T-helper 22 cell (primary cell): Measurements from ENCODE around the gene ZNF236.
"Not testable (repeated sequence)": the region's sequence is repeated elsewhere in the genome, so short reads cannot be mapped to it uniquely, and the experiment has no call there.

Experiments
- DNase-seq: peaks from one replicate; pipeline ENCODE4 v3.0.0-alpha.2; 2020; ENCODE audit warnings: low read depth

Gene ZNF236

GRCh38 chr18:76911440-76911839 is 89.1 kb downstream of the ZNF236 start:
- no peak for DNase-seq

- DNase-seq, result no peak
Measured at GRCh38 chr18:76913583-76913982, 91.2 kb downstream of the ZNF236 start.

DNA sequence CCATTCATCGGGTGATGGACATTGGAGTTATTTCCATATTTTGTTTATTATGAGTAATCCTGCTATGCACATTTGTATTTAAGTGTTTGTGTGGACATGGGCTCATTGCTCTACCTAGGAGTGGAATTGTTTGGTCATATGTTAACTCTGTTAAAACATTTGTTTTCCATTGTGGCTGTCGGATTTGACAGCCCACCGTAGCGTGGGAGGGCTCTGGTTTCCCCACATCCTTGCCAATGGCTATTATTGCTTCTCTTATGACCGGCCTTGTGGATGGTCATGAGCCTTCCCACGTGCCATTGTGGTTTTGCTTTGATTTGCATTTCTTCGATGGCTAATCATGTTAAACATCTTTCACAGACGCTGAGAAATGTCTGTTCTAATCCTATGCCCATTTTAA is 92.0 kb downstream of the ZNF236 start:
- DNase-seq, result no peak

DNA sequence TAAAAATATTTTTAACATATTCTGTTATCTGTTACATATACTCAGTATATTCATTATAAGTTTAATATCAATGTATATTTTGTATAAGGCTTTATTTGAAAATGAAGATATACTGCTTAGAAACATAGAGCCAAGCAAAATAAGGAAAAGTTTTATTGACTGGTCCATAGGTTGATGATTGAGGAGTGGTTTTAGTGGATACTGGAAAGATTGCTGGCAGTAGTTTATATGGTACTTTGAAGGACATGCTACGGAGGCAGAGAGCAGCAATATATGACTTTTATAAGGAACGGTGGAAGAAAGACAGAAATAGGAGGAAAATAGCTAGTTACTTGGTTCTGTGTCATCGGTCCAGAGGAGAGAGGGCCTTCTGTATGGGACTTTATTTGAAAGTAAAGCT is 92.4 kb downstream of the ZNF236 start:
- no peak for DNase-seq

DNA sequence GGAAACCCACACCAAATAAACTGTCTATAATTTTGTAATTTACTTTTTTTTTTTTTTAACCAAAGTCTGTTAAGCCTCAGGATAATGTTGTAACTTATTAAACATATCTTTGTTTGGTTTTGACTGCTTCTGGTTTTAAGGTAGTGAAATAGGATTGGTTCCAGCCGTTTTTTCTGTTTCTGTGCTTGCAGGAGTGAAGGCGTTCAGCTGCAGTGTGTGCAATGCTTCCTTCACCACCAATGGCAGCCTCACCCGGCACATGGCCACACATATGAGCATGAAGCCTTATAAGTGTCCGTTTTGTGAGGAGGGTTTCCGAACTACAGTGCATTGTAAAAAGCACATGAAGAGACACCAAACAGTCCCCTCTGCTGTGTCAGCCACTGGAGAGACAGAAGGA is 93.1 kb downstream of the ZNF236 start:
- no peak for DNase-seq

GRCh38 chr18:76920974-76921373 is 98.6 kb downstream of the ZNF236 start:
- DNase-seq, result no peak

DNA sequence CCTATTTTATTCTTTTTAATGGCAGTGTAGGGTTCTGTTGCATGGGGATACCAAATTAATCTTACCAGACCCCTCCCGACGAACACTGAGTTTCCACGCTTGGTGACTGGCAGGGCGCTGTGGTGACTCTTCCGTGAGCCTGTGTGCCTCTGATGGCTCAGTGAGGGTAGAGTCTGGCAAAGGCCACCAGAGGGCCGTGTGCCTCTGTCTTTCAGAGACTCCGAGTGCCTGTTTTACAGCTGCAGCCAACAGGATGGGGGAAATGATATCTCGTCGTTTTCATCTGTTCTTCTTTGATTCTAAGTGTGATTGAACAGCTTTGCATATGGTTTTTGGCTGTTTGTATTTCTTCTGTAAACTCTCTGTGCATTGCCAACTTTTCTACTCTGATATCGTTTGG is 99.8 kb downstream of the ZNF236 start:
- peak; percentile 5 for DNase-seq

GRCh38 chr18:76923485-76924085 is 101.2 kb downstream of the ZNF236 start:
- DNase-seq, result no peak

GRCh38 chr18:76925501-76925900 is 103.1 kb downstream of the ZNF236 start:
- DNase-seq, result no peak

DNA sequence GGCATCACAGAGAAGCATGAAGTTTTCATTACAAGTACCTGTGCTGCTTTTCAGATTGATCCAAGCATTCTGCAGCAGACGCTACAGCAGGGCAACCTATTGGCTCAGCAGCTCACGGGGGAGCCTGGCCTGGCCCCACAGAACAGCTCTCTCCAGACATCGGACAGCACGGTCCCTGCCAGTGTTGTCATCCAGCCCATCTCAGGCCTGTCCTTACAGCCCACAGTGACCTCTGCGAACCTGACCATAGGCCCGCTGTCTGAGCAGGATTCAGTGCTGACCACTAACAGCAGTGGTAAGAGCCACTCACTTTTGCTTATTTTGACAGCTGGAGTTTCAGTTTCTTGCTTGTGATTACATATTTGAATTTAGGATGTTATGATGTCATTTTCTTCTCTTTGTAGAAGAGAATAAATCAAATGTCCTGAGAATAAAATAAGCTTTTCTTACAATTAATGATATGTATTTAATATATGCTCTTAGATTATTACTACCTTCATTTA is 104.9 kb downstream of the ZNF236 start:
- no peak for DNase-seq

DNA sequence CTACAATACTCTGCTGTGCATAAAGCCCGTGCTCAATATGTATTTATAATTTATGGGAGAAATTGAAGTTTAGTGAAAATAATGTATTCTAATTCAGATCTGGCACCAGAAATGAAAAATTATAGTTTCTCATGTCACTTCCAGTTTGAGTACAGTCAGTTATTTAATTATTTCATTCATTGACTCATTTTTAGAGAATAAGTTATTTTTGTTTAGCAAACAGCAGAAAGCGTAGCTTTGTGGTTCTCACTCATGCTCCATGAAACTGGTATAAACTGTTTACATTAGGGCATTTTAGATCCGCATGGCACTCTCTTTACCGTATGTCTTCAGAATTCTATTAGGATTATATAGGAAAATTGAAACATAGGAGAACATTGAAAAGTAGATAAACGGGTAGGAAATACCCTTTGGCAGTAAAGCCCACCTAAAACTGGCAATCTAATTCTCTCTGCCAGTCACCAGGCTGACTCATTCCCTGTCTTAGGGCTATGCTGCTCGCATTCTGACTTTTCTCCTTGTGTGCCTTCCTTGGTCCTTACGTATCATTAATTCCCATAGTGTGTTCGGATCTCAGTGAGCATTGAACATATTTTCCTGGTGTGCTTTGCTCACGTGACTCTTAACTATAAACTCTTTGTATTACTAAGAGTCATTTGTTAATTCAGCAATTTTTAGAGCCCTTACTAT is 106.0 kb downstream of the ZNF236 start:
- no peak for DNase-seq

DNA sequence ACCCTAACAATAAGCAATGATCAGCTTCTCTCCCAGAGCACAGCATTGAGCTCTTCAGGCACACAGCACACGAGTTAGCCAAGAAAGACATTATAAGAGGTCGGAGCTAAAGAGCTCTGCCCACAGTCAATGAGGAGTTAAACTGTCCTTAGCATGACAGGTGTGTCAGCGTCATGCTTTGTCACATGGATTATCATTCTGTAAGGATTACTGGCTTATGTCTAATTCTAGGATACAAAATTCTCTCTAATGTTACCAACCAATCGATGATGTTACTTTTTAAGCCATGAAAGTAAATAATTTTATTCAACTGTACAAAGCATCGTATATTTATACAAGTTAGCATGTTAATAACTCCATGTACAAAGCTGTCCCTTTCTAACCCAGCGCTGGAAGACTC is 108.8 kb downstream of the ZNF236 start:
- no peak for DNase-seq

DNA sequence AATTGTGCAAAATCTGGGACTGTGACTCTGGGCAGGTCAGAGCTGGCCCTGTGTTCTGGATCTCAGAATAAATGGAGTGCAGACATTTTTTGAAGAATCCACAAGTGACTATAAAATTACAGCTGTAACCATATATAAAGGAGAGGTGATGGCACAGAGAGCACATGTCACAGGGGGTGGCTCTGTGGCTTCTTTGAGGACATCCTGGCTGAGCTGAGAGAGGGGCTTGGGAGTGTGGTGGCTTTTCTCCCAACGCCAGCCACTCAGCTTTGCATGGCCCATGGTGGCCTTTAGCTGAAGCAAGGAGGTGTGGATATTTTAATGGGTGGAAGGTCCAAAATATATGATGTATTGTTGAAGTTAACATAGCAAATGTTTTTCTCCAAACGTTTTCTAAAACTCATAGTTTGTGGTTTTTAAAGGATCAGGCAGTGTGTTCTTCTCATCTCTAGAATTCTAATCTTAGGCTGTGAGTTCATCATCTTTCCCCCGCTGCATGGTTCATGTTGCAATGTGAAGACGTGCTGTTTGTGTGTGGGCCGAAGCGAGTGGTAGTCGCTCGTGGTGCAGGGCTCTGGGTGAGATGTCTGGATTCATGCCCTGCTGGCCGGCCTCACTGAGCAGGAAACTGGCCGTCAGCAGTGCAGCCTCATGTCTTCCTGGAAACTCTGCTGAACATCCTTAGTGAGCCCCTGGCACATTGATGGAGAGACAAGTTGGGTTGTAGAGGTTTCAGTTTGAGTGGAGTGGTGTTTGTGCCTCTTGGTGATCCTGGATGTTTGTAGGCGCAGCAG is 109.9 kb downstream of the ZNF236 start:
- no peak for DNase-seq

- no peak for DNase-seq
Measured at GRCh38 chr18:76935722-76936337, 113.5 kb downstream of the ZNF236 start.

DNA sequence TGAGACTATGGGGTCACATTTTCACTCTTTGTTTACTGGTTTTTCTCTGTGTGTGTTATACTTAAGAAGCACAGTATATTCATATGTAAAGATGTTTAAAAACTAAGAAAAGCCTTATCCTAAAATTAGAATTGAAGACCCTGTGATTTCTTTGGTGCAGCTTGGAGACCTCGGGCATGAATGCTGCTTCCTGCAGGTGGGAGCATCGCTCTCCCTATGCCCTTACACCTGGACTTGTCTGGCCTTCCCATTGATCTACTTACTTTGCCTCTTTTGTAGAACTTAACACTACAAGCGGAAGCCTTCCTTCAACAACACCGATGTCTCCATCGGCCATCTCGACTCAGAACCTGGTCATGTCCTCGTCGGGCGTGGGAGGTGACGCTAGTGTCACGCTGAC is 114.5 kb downstream of the ZNF236 start:
- DNase-seq, result no peak

GRCh38 chr18:76937597-76937996 is 115.2 kb downstream of the ZNF236 start:
- no peak for DNase-seq

DNA sequence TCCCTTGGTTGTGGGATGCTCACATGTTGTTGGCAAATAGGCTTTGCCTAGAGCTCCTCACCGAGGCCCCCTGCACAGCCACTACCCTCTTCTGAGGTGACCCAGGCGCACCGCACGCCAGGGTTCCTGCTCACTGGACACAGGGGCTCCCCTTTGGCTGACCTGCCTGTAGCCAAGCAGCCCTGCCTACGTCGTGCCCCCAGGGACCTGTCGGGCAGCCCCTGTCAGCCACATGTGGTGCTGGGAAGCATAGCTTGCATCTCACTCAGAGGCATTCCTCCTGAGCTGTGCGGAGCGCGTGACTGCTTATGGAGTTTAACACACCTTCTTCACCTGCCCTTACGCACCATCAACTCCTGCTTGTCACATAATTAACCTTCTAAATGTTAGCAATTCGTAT is 116.3 kb downstream of the ZNF236 start:
- DNase-seq, result no peak

DNA sequence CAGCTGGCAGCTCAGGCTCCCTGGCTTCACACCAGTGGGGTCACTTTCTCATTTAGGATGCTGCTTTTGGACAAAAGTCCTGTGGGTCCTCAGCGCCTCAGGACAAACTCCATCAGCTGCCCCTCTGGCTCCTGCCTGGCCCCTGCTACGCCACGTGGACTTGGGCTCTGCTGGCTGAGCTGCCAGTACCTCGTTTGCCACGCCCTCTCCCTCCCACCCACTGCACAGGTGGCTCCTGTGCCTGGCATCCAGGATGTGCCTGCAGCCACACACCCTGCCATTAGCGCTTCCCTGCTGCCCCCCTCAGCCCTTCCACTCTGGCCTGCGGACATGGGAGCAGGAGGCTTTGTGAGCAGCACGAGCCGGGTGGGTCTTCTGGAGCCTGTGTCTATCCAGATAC is 118.9 kb downstream of the ZNF236 start:
- no peak for DNase-seq

GRCh38 chr18:76943542-76944339 is 121.4 kb downstream of the ZNF236 start:
- no peak for DNase-seq

GRCh38 chr18:76944346-76944745 is 122.0 kb downstream of the ZNF236 start:
- not testable (repeated sequence) for DNase-seq

DNA sequence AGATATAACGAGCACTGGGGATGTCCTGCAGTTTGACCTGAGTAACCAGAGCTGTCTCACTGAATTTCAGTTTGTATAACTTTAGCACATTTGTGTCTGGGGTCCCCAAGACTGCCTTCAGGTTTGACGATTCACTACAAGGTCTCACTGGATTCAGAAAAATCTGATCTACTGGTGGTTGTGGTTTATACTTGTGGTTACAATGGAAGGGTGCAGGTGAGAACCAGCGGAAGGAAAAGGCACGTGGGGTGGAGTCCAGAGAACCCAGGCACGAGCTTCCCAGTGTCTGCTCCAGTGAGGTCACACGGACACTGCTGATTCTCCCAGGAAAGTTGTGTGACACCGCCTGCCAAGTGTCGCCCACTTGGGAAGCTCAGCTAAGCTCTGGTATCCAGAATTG is 126.0 kb downstream of the ZNF236 start:
- DNase-seq, result no peak
